Osteocyte (in vitro differentiated cells): ENCODE data around the gene FDX1. TPM values are rescaled to one million over a fixed set of nuclear protein-coding genes. Genes with fewer than 3 reads are reported as not detected.
A peak's percentile ranks its signal among the peaks of the same experiment; 100 is the strongest.
"Not testable (repeated sequence)": the region's sequence is repeated elsewhere in the genome, so short reads cannot be mapped to it uniquely, and the experiment has no call there.

ENCODE experiments used
- DNase-seq: peaks from one replicate; pipeline ENCODE4 v3.0.0; 2021; ENCODE audit warnings: mixed read lengths; ENCODE audit not compliant: unreplicated experiment; ENCODE audit errors: extremely low spot score
- H3K27ac Mint-ChIP-seq: one replicate; pipeline ENCODE4 v1.8.0; 2021; ENCODE audit warnings: mild to moderate bottlenecking, mixed read lengths; ENCODE audit not compliant: unreplicated experiment
- H3K27me3 Mint-ChIP-seq: one replicate; pipeline ENCODE4 v1.8.0; 2021; ENCODE audit warnings: mixed read lengths; ENCODE audit not compliant: unreplicated experiment
- H3K36me3 Mint-ChIP-seq: one replicate; pipeline ENCODE4 v1.8.0; 2021; ENCODE audit warnings: mixed read lengths; ENCODE audit not compliant: unreplicated experiment
- H3K4me1 Mint-ChIP-seq: one replicate; pipeline ENCODE4 v1.8.0; 2021; ENCODE audit warnings: mixed read lengths; ENCODE audit not compliant: unreplicated experiment
- H3K4me3 Mint-ChIP-seq: one replicate; pipeline ENCODE4 v1.8.0; 2021; ENCODE audit warnings: mild to moderate bottlenecking, moderate library complexity, mixed read lengths; ENCODE audit not compliant: unreplicated experiment
- H3K9me3 Mint-ChIP-seq: one replicate; pipeline ENCODE4 v1.8.0; 2021; ENCODE audit warnings: mixed read lengths; ENCODE audit not compliant: unreplicated experiment
- long read RNA-seq: library from polyadenylated mRNA; unstranded; transcript quantifications from one replicate; pipeline ENCODE4 v2.0.0, GENCODE V29; 2021
- total RNA-seq: library from RNA; stranded (reverse); gene quantifications from 2 replicates; pipeline ENCODE4 v1.2.1, GENCODE V29; 2021
- TF ChIP-seq, protein P1 (sequence below): fragments of 200-600 bp; sonication (generic); IDR thresholded peaks from 2 replicates; pipeline ENCODE4 v1.5.0; 2021; ENCODE audit warnings: antibody characterized with exemption, mild to moderate bottlenecking, moderate library complexity

The FDX1 gene, protein sequence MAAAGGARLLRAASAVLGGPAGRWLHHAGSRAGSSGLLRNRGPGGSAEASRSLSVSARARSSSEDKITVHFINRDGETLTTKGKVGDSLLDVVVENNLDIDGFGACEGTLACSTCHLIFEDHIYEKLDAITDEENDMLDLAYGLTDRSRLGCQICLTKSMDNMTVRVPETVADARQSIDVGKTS
- 6.3 and 7.1 TPM in 2 replicates for total RNA-seq
- long read RNA-seq, partial matches to known transcripts, result 0 of 2 reads
- long read RNA-seq, other reads (novel, unspliced or antisense), result 1 of 2 reads

DNA sequence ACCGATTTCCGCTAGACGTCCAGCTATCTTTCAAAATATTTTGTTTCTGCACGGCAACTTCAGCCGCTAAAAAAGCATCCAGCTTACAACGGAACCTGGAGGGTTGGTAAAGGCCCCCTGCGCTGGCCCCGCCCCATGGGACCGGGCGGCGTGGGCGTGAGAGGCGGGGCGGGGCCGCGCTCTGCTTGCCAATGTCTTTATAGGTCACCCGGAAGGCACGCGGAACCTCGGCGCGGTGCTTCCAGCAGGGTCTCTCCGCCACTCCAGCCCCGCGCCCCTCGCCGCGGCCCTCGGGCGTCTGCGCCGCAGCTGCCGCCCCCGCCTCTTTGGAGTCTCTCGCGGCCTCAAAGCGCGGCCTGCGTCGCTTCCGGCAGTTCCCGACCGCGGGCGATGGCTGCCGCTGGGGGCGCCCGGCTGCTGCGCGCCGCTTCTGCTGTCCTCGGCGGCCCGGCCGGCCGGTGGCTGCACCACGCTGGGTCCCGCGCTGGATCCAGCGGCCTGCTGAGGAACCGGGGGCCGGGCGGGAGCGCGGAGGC is at the start of gene FDX1:
Gene FDX1 (plus strand): TSS at position 218 of the 536 bp plus-strand sequence. CDS start 173 bp downstream, at position 391.
- H3K4me3 Mint-ChIP-seq, result peak within 1 kb of the TSS; percentile 96
- H3K4me1 Mint-ChIP-seq, result peaks cover 40% of the 10 kb centered on the region
- DNase-seq, result peak; percentile 94
- no peaks in the 10 kb centered on the region for H3K36me3 Mint-ChIP-seq
- H3K27me3 Mint-ChIP-seq, result no peaks in the 10 kb centered on the region
- peak within 1 kb of the TSS; percentile 92 for H3K27ac Mint-ChIP-seq
- no peaks in the 10 kb centered on the region for H3K9me3 Mint-ChIP-seq
- TF ChIP-seq, protein P1, sequence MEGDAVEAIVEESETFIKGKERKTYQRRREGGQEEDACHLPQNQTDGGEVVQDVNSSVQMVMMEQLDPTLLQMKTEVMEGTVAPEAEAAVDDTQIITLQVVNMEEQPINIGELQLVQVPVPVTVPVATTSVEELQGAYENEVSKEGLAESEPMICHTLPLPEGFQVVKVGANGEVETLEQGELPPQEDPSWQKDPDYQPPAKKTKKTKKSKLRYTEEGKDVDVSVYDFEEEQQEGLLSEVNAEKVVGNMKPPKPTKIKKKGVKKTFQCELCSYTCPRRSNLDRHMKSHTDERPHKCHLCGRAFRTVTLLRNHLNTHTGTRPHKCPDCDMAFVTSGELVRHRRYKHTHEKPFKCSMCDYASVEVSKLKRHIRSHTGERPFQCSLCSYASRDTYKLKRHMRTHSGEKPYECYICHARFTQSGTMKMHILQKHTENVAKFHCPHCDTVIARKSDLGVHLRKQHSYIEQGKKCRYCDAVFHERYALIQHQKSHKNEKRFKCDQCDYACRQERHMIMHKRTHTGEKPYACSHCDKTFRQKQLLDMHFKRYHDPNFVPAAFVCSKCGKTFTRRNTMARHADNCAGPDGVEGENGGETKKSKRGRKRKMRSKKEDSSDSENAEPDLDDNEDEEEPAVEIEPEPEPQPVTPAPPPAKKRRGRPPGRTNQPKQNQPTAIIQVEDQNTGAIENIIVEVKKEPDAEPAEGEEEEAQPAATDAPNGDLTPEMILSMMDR, result peak; percentile 77

DNA sequence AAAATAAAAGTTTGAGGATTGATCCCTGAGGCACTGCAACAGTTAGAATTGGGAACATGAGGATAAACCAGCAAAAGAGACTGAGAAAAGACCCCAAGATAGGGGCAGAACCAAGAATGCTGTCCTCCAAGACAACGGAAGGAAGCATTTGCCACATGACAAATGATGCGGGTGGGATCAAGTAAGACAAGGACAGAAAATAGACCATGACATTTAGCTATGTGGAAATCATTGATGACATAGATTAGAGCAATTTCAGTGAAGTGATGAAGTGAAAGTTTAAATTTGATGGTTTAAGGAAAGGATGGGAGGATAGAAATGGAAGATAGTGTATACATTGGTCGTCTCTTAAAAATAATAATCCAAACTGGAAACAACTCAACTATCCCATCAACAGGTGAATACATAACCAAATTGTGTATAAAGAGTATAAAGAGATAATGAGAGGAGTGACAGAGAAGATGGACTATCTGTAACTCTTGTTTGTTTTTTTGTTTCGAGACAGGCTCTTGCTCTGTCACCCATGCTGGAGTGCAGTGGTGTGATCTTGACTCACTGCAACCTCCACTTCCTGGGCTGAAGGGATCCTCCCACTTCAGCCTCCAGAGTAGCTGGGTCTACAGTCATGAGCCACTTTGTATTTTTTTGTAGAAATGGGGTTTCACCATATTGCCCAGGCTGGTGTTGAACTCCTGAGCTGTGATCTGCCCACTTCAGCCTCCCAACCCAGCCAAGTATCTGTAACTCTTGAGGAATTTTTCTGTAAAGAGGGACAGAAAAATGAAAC is 48.7 kb upstream of the FDX1 start:
- Mint-ChIP-seq H3K4me1 (peaks cover 7% of the 10 kb centered on the region), H3K36me3 (no peaks in the 10 kb centered on the region)
- TF ChIP-seq, protein P1, result no peak

DNA sequence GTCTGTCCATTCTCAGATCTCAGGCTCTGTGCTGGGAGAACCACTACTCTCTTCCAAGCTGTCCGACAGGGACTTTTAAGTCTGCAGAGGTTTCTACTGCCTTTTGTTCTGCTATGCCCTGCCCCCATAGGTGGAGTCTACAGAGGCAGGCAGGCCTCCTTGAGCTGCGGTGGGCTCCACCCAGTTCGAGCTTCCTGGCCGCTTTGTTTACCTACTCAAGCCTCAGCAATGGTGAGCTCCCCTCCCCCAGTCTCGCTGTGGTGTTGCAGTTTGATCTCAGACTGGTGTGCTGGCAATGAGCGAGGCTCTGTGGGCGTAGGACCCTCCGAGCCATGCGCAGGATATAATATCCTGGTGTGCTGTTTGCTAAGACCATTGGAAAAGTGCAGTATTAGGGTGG is 41.5 kb upstream of the FDX1 start:
- H3K4me1 Mint-ChIP-seq, H3K27ac Mint-ChIP-seq, H3K36me3 Mint-ChIP-seq, H3K9me3 Mint-ChIP-seq, H3K4me3 Mint-ChIP-seq, DNase-seq: not testable (repeated sequence)
- H3K27me3 Mint-ChIP-seq, result peaks cover 19% of the 10 kb centered on the region

More for the DNA sequence above, 48.7 kb upstream of the FDX1 start:
- DNase-seq, result no peak
- H3K4me3 Mint-ChIP-seq, result no peak overlapping the region
- H3K9me3 Mint-ChIP-seq, result no peaks in the 10 kb centered on the region
- H3K27me3 Mint-ChIP-seq, result peaks cover 6% of the 10 kb centered on the region
- no peak overlapping the region for H3K27ac Mint-ChIP-seq

DNA sequence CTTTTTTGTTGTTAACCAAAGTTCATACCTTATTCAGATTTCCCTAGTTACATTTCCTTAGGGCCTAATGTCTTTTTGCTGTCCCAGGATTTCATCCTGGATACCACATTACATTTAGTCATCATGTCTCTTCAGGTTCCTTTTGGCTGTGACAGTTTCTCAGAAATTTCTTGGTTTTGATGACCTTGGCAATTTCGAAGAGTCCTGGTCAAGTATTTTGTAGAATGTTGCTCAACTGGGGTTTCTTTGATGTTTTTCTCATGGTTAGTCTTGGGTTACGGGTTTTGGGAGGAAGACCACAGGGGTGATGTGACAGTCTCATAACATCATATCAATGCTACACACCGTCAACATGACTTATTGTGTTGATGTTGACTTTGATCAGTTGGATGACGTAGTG is 39.8 kb upstream of the FDX1 start:
- no peak for DNase-seq
- TF ChIP-seq, protein P1, result no peak
- Mint-ChIP-seq H3K36me3 (no peaks in the 10 kb centered on the region), H3K4me1 (no peaks in the 10 kb centered on the region), H3K27me3 (peaks cover 19% of the 10 kb centered on the region), H3K4me3 (no peak overlapping the region), H3K27ac (no peak overlapping the region), H3K9me3 (peaks cover 10% of the 10 kb centered on the region)

DNA sequence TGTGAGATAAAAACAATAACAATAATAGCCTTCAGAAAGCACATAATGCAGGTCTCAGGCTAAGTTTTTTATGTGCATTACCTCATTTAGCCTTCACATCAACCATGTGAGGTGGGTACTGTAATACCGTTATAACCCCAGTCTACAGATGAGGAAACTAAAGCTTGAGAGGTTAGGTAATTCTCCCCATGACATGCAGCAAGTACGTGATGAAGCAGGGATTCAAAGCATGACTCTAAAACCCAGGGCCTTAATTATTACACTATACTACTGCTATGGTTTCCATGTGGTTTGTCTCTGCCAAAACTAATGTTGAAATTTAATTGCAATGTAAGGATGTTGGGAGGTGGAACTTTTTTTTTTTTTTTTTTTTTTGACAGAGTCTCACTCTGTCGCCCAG is 37.7 kb upstream of the FDX1 start:
- Mint-ChIP-seq H3K4me3 (no peak overlapping the region), H3K27ac (no peak overlapping the region), H3K4me1 (no peaks in the 10 kb centered on the region), H3K36me3 (no peaks in the 10 kb centered on the region), H3K27me3 (peaks cover 4% of the 10 kb centered on the region), H3K9me3 (peaks cover 12% of the 10 kb centered on the region)
- TF ChIP-seq, protein P1, result no peak
- no peak for DNase-seq

DNA sequence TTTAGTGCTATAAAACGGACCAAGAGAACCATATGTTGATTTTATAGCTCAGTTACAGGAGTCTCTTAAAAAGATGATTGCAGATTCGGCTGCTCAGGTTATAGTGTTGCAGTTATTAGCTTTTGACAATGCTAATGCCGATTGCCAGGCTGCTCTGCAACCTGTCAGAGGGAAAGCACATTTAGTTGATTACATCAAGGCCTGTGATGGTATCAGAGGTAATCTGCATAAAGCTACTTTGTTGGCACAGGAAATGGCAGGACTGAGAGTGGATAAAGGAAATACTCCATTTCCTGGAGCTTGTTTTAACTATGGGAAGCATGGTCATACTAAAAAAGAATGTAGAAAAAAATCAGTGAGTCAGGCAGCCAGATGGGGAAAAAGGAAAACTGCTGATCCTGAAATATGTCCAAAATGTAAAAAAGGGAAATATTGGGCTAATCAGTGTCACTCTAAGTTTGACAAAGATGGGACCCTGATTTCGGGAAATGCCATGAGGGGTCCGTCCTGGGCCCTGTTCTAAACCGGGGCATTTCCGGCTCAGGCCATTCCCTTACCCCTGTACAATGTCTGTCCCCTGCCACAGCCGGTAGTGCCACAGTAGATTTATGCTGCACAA is 32.0 kb upstream of the FDX1 start:
- DNase-seq, H3K4me3 Mint-ChIP-seq, H3K36me3 Mint-ChIP-seq, H3K27me3 Mint-ChIP-seq, H3K4me1 Mint-ChIP-seq, H3K27ac Mint-ChIP-seq, H3K9me3 Mint-ChIP-seq: not testable (repeated sequence)

DNA sequence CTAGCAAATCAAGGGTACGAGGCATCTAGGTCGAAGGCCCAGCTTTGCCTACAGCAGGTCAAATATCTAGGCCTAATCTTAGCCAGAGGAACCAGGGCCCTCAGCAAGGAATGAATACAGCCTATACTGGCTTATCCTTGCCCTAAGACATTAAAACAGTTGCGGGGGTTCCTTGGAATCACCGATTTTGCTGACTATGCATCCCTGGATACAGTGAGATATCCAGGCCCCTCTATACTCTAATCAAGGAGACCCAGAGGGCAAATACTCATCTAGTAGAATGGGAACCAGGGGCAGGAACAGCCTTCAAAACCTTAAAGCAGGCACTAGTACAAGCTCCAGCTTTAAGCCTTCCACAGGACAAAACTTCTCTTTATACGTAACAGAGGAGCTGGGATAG is 26.2 kb upstream of the FDX1 start:
- not testable (repeated sequence) for DNase-seq, H3K4me3 Mint-ChIP-seq, H3K36me3 Mint-ChIP-seq, H3K4me1 Mint-ChIP-seq, H3K9me3 Mint-ChIP-seq, H3K27me3 Mint-ChIP-seq, H3K27ac Mint-ChIP-seq

DNA sequence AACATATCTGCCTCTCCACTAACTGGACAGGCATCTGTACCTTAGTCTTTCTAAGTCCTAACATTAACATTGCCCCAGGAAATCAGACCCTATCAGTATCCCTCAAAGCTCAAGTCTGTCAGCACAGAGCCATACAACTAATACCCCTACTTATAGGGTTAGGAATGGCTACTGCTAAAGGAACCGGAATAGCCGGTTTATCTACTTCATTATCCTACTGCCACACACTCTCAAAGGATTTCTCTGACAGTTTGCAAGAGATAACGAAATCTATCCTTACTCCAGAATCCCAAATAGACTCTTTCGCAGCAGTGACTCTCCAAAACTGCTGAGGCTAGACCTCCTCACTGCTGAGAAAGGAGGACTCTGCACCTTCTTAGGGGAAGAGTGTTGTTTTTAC is 24.1 kb upstream of the FDX1 start:
- not testable (repeated sequence) for H3K27ac Mint-ChIP-seq, H3K4me3 Mint-ChIP-seq, H3K36me3 Mint-ChIP-seq, H3K4me1 Mint-ChIP-seq, DNase-seq, H3K27me3 Mint-ChIP-seq, H3K9me3 Mint-ChIP-seq
